Measurements from ENCODE around the gene GNAL.

- TF ChIP-seq ZNF768 (tag by site-specific recombination; IDR thresholded peaks at IDR 0.05) (no peak), CTCF (tag by site-specific recombination; IDR thresholded peaks at IDR 0.05) (no peak), ZBTB20 (tag by site-specific recombination; IDR thresholded peaks at IDR 0.05) (no peak), ZNF24 (tag by site-specific recombination; IDR thresholded peaks at IDR 0.05) (no peak), ZNF311 (tag by site-specific recombination; IDR thresholded peaks at IDR 0.05; ENCODE audit: borderline replicate concordance) (no peak), PRDM6 (tag by site-specific recombination; IDR thresholded peaks at IDR 0.05) (no peak)
Measured at GRCh38 chr18:11661430-11661829, 27.6 kb upstream of the GNAL start.

Data from HEK293 (cell line).